Ammon's horn (tissue), 1 donor: ENCODE results near the gene TRIM3.

Experiments
- DNase-seq: peaks from one replicate; pipeline ENCODE4 v3.0.0-alpha.2; 2016; ENCODE audit warnings: low spot score

The TRIM3 gene

GRCh38 chr11:6401464-6401863 lies 72.3 kb downstream of the TRIM3 start:
- no peak for DNase-seq

GRCh38 chr11:6400431-6401345 lies 73.1 kb downstream of the TRIM3 start:
- DNase-seq = peak; percentile 54
